ENCODE data around the gene VPS13C.

- TF ChIP-seq, protein P1, sequence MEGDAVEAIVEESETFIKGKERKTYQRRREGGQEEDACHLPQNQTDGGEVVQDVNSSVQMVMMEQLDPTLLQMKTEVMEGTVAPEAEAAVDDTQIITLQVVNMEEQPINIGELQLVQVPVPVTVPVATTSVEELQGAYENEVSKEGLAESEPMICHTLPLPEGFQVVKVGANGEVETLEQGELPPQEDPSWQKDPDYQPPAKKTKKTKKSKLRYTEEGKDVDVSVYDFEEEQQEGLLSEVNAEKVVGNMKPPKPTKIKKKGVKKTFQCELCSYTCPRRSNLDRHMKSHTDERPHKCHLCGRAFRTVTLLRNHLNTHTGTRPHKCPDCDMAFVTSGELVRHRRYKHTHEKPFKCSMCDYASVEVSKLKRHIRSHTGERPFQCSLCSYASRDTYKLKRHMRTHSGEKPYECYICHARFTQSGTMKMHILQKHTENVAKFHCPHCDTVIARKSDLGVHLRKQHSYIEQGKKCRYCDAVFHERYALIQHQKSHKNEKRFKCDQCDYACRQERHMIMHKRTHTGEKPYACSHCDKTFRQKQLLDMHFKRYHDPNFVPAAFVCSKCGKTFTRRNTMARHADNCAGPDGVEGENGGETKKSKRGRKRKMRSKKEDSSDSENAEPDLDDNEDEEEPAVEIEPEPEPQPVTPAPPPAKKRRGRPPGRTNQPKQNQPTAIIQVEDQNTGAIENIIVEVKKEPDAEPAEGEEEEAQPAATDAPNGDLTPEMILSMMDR (IDR thresholded peaks at IDR 0.05): no peak
- TF ChIP-seq POLR2A (IDR thresholded peaks at IDR 0.05): no peak
Measured at GRCh38 chr15:62050115-62050514, 10.1 kb downstream of the VPS13C start.
